Measurements from ENCODE around the gene IL16.

DNA sequence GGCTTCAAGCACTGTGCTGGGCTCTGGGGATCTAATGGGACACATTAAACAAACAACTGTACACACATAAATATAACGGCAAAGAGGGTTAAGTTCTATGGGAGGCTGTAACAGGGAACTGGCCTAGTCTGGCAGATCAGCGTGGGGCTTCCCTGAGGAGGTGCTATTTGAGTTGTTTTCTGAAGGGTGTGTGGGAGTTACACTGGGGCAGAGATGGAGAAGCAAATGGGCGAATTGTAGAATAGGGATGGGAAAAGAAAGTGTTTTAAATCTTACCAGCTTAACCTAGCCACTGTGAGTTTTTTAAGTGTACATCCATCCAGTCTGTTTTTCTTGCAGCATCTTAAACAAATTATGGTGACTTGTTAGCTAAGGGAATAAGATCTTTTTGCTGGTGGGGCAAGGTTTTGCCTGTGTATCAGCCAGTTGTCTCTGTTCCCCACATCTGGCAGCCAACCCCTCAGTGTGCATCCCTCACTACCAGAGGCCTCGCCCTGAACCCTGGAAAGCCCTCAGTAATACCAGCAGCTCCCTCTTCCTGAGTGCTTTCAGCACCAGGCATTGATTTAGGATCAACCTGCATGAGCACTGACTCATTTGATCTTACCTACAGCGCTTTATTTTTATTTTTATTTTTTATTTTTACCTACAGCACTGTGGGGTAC, 10.9 kb upstream of the IL16 start:
- no peak for TF ChIP-seq CTCF (IDR thresholded peaks at IDR 0.05)
- TF ChIP-seq POLR2A (IDR thresholded peaks at IDR 0.05), result no peak
